HepG2 (cell line): ENCODE data around the gene OSBPL2. TPM values are rescaled to one million over a fixed set of nuclear protein-coding genes. Genes with fewer than 3 reads are reported as not detected.

Experiments used
- ATAC-seq: fragments of 200-7000 bp; cut with Tn5 transposase; 3 replicates; pipeline ENCODE4 v1.9.1; 2020; ENCODE audit warnings: mild to moderate bottlenecking, moderate library complexity
- BruUV-seq: library from RNA; stranded (reverse); fragments of 400-500 nt; replicated peaks from 2 replicates; lab custom pipeline; 2021; lab: Mats Ljungman, UMichigan
- CTCF ChIA-PET: fragments of 300-600 bp; formaldehyde crosslinking; extraction: SDS; loops from one replicate; lab custom pipeline; 2021; ENCODE audit warnings: low total read pairs, inconsistent platforms, low intra/inter-chr PET ratio; lab: Yijun Ruan, JAX
- POLR2A ChIA-PET: fragments of 350-600 bp; sonication (Branson Sonifier 250); formaldehyde crosslinking; loops from one replicate; lab custom pipeline; 2020; ENCODE audit warnings: antibody characterized with exemption, inconsistent platforms; lab: Yijun Ruan, JAX
- DNase-seq: peaks from one replicate; pipeline ENCODE4 v3.0.0-alpha.2; 2015; ENCODE audit warnings: low spot score
- FAIRE-seq: peaks from 3 replicates; lab custom pipeline; 2011; peaks lifted over from hg19 to GRCh38; lab: Jason Lieb, UNC
- H2AFZ ChIP-seq: one replicate; pipeline ENCODE4 v1.6.1; 2011; ENCODE audit warnings: low read length, inconsistent platforms
- H3K27ac ChIP-seq: fragments of 300-600 bp; 3 replicates; pipeline ENCODE4 v1.8.0; 2011; ENCODE audit warnings: mixed run types, mild to moderate bottlenecking, mixed read lengths, low read length, inconsistent platforms; ENCODE audit not compliant: insufficient read depth; ENCODE audit errors: extremely low read length
- H3K27me3 ChIP-seq, 2 experiments: fragments of 200-600 bp in 1 of 2; 2 replicates in 1 of 2; 3 replicates in 1 of 2; pipeline versions ENCODE4 v1.6.0 to v1.8.0; 2011; ENCODE audit warnings: low read length in 2 of 2, mild to moderate bottlenecking in 2 of 2, moderate library complexity in 2 of 2, inconsistent platforms in 1 of 2; ENCODE audit not compliant: insufficient read depth in 2 of 2, control insufficient read depth in 1 of 2
- H3K36me3 ChIP-seq, 2 experiments: fragments of 200-600 bp in 1 of 2; replicated peaks in 1 of 2; 2 replicates in 1 of 2; 3 replicates in 1 of 2; pipeline versions ENCODE4 v1.5.1 to v1.8.0; 2011; ENCODE audit warnings: low read length in 2 of 2, inconsistent platforms in 1 of 2; ENCODE audit not compliant: insufficient read depth in 2 of 2, control insufficient read depth in 1 of 2
- H3K4me1 ChIP-seq: 2 replicates; pipeline ENCODE4 v1.5.1; 2012; ENCODE audit warnings: low read length, inconsistent platforms; ENCODE audit not compliant: insufficient read depth
- H3K4me2 ChIP-seq: 2 replicates; pipeline ENCODE4 v1.6.0; 2011; ENCODE audit warnings: low read depth, low read length, inconsistent platforms
- H3K4me3 ChIP-seq, 3 experiments: fragments of 200-600 bp in 1 of 3; sonication (generic), shearing (Covaris generic) in 1 of 3; replicated peaks in 1 of 3; 2 replicates each; pipeline ENCODE4 v1.5.1; 2011 to 2016; ENCODE audit warnings: low read length in 3 of 3, inconsistent platforms in 2 of 3, low read depth in 2 of 3, mild to moderate bottlenecking in 2 of 3, control low read depth in 1 of 3, mixed read lengths in 1 of 3; ENCODE audit not compliant: insufficient read depth in 1 of 3
- H3K79me2 ChIP-seq: one replicate; pipeline ENCODE4 v1.6.1; 2011; ENCODE audit warnings: low read length, inconsistent platforms; ENCODE audit not compliant: insufficient read depth
- H3K9ac ChIP-seq: 2 replicates; pipeline ENCODE4 v1.6.0; 2011; ENCODE audit warnings: mild to moderate bottlenecking, low read depth, low read length, inconsistent platforms; ENCODE audit not compliant: insufficient read depth
- H3K9me3 ChIP-seq: 2 replicates; pipeline ENCODE4 v1.5.1; 2012; ENCODE audit warnings: mild to moderate bottlenecking, low read length
- H4K20me1 ChIP-seq: 2 replicates; pipeline ENCODE4 v1.6.0; 2011; ENCODE audit warnings: inconsistent platforms, mild to moderate bottlenecking, low read length, moderate library complexity; ENCODE audit not compliant: insufficient read depth
- AGO2 ChIP-seq: fragments of 200-400 bp; formaldehyde crosslinking; optimal IDR thresholded peaks from 2 replicates; pipeline ENCODE3; 2017; ENCODE audit warnings: mild to moderate bottlenecking, low read depth, low read length, moderate library complexity
- DNMT3B ChIP-seq: conservative IDR thresholded peaks from 2 replicates; pipeline ENCODE4 v1.6.1; 2016; ENCODE audit warnings: missing biosample characterization, control low read depth
- GTF2F1 ChIP-seq: fragments of 150-350 bp; IDR thresholded peaks from 2 replicates; pipeline ENCODE4 v1.6.1; 2014; ENCODE audit warnings: low read length
- GZF1 ChIP-seq: sonication (generic); formaldehyde crosslinking; IDR thresholded peaks from 2 replicates; pipeline ENCODE4 v1.5.1; 2020; ENCODE audit warnings: mild to moderate bottlenecking, missing genetic modification reagents
- HMG20A ChIP-seq: IDR thresholded peaks from 2 replicates; pipeline ENCODE4 v1.6.1; 2016; ENCODE audit warnings: borderline replicate concordance
- NBN ChIP-seq: fragments of 450-650 bp; conservative IDR thresholded peaks from 2 replicates; pipeline ENCODE4 v1.6.1; 2017
- PHF8 ChIP-seq: sonication (generic); formaldehyde crosslinking; IDR thresholded peaks from 2 replicates; pipeline ENCODE4 v1.5.0; 2020; ENCODE audit warnings: missing genetic modification reagents
- RBFOX2 ChIP-seq: fragments of 200-400 bp; formaldehyde crosslinking; IDR thresholded peaks from 2 replicates; pipeline ENCODE4 v1.6.1; 2017; ENCODE audit warnings: low read depth, mild to moderate bottlenecking, low read length
- SCMH1 ChIP-seq: sonication (generic); formaldehyde crosslinking; IDR thresholded peaks from 2 replicates; pipeline ENCODE4 v1.9.0; 2021; ENCODE audit warnings: missing genetic modification reagents, mild to moderate bottlenecking, borderline replicate concordance
- SMARCE1 ChIP-seq: fragments of 450-650 bp; IDR thresholded peaks from 2 replicates; pipeline ENCODE4 v1.6.1; 2017; ENCODE audit warnings: borderline replicate concordance
- TAF1 ChIP-seq: sonication (generic); formaldehyde crosslinking; IDR thresholded peaks from 2 replicates; pipeline ENCODE4 v1.4.0; 2020; ENCODE audit warnings: missing genetic modification reagents
- ZNF614 ChIP-seq: IDR thresholded peaks from 2 replicates; pipeline ENCODE4 v1.6.1; 2018; ENCODE audit warnings: missing biosample characterization, missing genetic modification reagents, inconsistent platforms, borderline replicate concordance
- ZNF768 ChIP-seq: sonication (generic); formaldehyde crosslinking; IDR thresholded peaks from 2 replicates; pipeline ENCODE4 v1.4.0; 2020; ENCODE audit warnings: missing genetic modification reagents
- ZSCAN5A ChIP-seq: sonication (generic); formaldehyde crosslinking; IDR thresholded peaks from 2 replicates; pipeline ENCODE4 v1.8.0; 2022; ENCODE audit warnings: mild to moderate bottlenecking, missing genetic modification reagents, borderline replicate concordance
- WGBS: methylation state at CpG from one replicate; pipeline ENCODE4 v1.1.6; 2017; ENCODE audit warnings: low lambda C conversion rate; 5-methylcytosine and 5-hydroxymethylcytosine counted together
- in situ Hi-C: cut with HindIII; loops from 2 replicates; pipeline ENCODE4 v1.10.0; 2017; ENCODE audit warnings: low pct_unique_long_range_greater_than_20kb; ENCODE audit not compliant: extremely low pct_ligation_motif_present
- intact Hi-C: fragments of 100-400 bp; cut with micrococcal nuclease; formaldehyde crosslinking; loops from one replicate; pipeline ENCODE4 v1.10.0; 2022; ENCODE audit not compliant: unreplicated experiment
- polyA plus RNA-seq, 8 experiments: library from polyadenylated mRNA; depleted of rRNA in 3 of 8; stranded (reverse) in 7 of 8; unstranded in 1 of 8; fragments of >200 nt; fragmentation: Illumina TruSeq in 4 of 8; extraction: Trizol in 4 of 8; gene quantifications; 2 replicates each; pipeline versions ENCODE4 v1.2.1 to v1.2.3, GENCODE V29; 2011 to 2016; ENCODE audit warnings: low read depth in 4 of 8, missing spikeins in 1 of 8, mixed read lengths in 1 of 8; ENCODE audit not compliant: insufficient read depth in 1 of 8
- total RNA-seq, 5 experiments: library from RNA; depleted of rRNA; stranded (reverse); fragments of >200 nt; fragmentation: Illumina TruSeq; extraction: Trizol; gene quantifications; 2 replicates each; pipeline ENCODE4 v1.2.3, GENCODE V29; 2016; ENCODE audit warnings: low read depth in 1 of 5

The OSBPL2 gene
- total and polyA plus RNA-seq, 2 of the 13 experiments (the other 11 are each of a cell fraction or from before 2014, with no cell fraction given): 18.5 to 37.4 TPM

GRCh38 chr20:62314711-62315302 lies 76.5 kb downstream of the OSBPL2 start:
- H2AFZ ChIP-seq: no peak overlapping the region
- H3K9ac ChIP-seq: no peak overlapping the region
- no peaks in the 10 kb centered on the region for H3K79me2 ChIP-seq
- peaks cover 59 to 83% of the 10 kb centered on the region in 2 experiments for H3K36me3 ChIP-seq
- no peaks in the 10 kb centered on the region for H3K4me1 ChIP-seq
- intact Hi-C loops: no loop called here
- FAIRE-seq (no peak), ATAC-seq (no peak), DNase-seq (no peak)
- ChIA-PET CTCF (no interaction called here), POLR2A (interaction anchor here (1.3 to 1.4 kb wide), 2 partner anchors 11 to 61 kb away, joined by 4 to 6 read pairs; no protein-coding TSS in a partner anchor)
- no peaks in the 10 kb centered on the region for H3K27me3 ChIP-seq
- 97% methylated on average over 19 of the region's 25 CpGs for WGBS
- no TSS peak for BruUV-seq
- H3K27ac ChIP-seq: no peak overlapping the region
- in situ Hi-C loops: no loop called here
- TF ChIP-seq ZNF768 (peak; percentile 13; the same call in 1 of the 2 replicates), ZSCAN5A (CRISPR knock-in tag) (no peak), TAF1 (CRISPR knock-in tag) (no peak), RBFOX2 (0 out of 2 replicates have a peak, but pooled peaks have one; percentile 12), SMARCE1 (no peak), NBN (0 out of 2 replicates have a peak, but pooled peaks have one; percentile 26)
- H3K9me3 ChIP-seq: no peaks in the 10 kb centered on the region
- no peak overlapping the region for H3K4me2 ChIP-seq
- no peak overlapping the region for H3K4me3 ChIP-seq
- H4K20me1 ChIP-seq: no peaks in the 10 kb centered on the region; the same call in 1 of the 2 replicates

DNA sequence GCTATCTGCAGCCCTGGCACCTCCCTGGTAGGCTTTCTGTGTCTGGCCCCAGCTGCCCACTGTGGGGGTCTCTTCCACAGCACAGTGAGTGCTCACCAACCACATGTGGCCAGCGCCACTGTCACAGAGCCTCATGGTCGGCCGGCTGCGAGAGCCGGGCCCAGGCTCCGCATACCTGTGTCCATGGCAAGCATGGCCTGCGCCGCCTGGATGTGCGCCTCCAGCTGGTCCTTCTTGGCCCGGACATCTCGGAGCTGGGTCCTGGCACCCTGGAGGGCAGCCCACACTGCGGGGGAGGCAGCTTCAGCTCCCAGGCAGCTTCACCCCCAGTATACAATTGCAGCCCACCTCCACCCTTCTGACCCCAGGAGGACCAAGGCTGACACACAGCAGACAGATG lies 77.5 kb downstream of the OSBPL2 start:
- intact Hi-C loops (no loop called here), in situ Hi-C loops (no loop called here)
- no peaks in the 10 kb centered on the region for H3K4me1 ChIP-seq
- no peaks in the 10 kb centered on the region for H3K79me2 ChIP-seq
- H2AFZ ChIP-seq: no peak overlapping the region
- H3K27ac ChIP-seq: no peak overlapping the region
- CTCF ChIA-PET: no interaction called here
- no peak overlapping the region for H3K4me3 ChIP-seq
- POLR2A ChIA-PET: interaction anchor here (1.1 to 1.4 kb wide), 2 partner anchors 53 to 60 kb away, joined by 4 to 5 read pairs; no protein-coding TSS in a partner anchor
- peaks cover 55 to 79% of the 10 kb centered on the region in 2 experiments for H3K36me3 ChIP-seq
- no peaks in the 10 kb centered on the region for H3K9me3 ChIP-seq
- no peak for DNase-seq
- FAIRE-seq: no peak
- no peak for TF ChIP-seq GTF2F1
- no peak for TF ChIP-seq HMG20A
- TF ChIP-seq SCMH1 (CRISPR knock-in tag): no peak
- TF ChIP-seq DNMT3B (CRISPR knock-in tag): no peak
- TF ChIP-seq RBFOX2: 0 out of 2 replicates have a peak, but pooled peaks have one; percentile 27
- TF ChIP-seq ZNF614 (CRISPR knock-in tag): no peak
- peak; percentile 2 for TF ChIP-seq AGO2
- TF ChIP-seq PHF8 (CRISPR knock-in tag): no peak
- TF ChIP-seq GZF1: no peak
- TF ChIP-seq, all 625 proteins: peak for 2
- no TSS peak for BruUV-seq
- Histone ChIP-seq H3K4me2 (no peak overlapping the region), H3K27me3 (no peaks in the 10 kb centered on the region), H4K20me1 (peaks cover 3% of the 10 kb centered on the region; the same call in 1 of the 2 replicates), H3K9ac (no peak overlapping the region)
- ATAC-seq: no peak
- 99% methylated on average over 10 of the region's 12 CpGs for WGBS
